SH-SY5Y (cell line): ENCODE results near the gene ATP9B.

ENCODE experiments used
- GATA2 ChIP-seq: IDR thresholded peaks from 2 replicates; pipeline ENCODE4 v1.6.1; 2011; ENCODE audit warnings: mild to moderate bottlenecking, low read depth, low read length
- GATA3 ChIP-seq: IDR thresholded peaks from 2 replicates; pipeline ENCODE4 v1.6.1; 2011; ENCODE audit warnings: low read depth, mild to moderate bottlenecking, low read length, moderate library complexity

DNA sequence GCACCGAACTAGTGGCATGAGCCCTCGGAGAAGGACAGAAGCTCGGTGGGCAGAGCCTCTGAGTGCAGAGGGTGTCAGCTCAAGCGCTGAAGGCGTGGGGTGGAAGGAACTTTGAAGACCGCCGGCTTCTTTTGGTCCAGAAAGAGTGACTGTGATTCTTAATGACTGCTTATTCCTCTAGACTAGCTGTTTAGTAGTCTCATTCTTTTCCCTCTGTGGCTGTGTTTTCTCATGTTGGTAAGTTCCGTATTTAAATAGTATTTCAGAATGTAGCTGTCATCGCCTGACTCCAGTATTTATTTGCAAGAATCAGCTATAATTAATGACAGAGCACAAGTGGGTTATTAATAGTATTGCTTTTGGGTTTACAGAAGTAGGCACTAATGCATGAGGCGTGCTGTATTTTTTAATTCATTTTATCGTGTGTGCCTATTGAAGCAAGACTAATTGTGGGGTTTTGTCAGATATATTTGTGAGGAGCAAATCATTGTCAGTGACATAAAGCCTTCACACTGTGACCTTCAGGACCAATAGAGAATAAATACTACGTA, 245.7 kb downstream of the ATP9B start:
- TF ChIP-seq GATA2 (no peak), GATA3 (no peak)
